HG03108 (cell line): ENCODE results near the gene MIAT.
A peak's percentile ranks its signal among the peaks of the same experiment; 100 is the strongest.
"Not testable (repeated sequence)": the region's sequence is repeated elsewhere in the genome, so short reads cannot be mapped to it uniquely, and the experiment has no call there.

ENCODE experiments used
- ATAC-seq: cut with Tn5 transposase; IDR thresholded peaks from one replicate; pipeline ENCODE4 v1.9.1; 2021; ENCODE audit warnings: moderate library complexity; ENCODE audit not compliant: unreplicated experiment

Gene MIAT

GRCh38 chr22:26656891-26657851 is at the start of gene MIAT:
MIAT (plus strand) TSS chr22:26657588.
- peak; percentile 44 for ATAC-seq

GRCh38 chr22:26608129-26608528 is 49.3 kb upstream of the MIAT start:
- ATAC-seq: no peak

- ATAC-seq: no peak
These were observed 48.1 kb upstream of the MIAT start for GRCh38 chr22:26609287-26609686.

- ATAC-seq: peak; percentile 64
These were observed 47.1 kb upstream of the MIAT start for GRCh38 chr22:26610072-26610958.

- no peak for ATAC-seq
These were observed 46.4 kb upstream of the MIAT start for GRCh38 chr22:26610996-26611395.

GRCh38 chr22:26612652-26613051 is 44.7 kb upstream of the MIAT start:
- ATAC-seq: no peak

GRCh38 chr22:26613753-26614152 is 43.6 kb upstream of the MIAT start:
- ATAC-seq: not testable (repeated sequence)

- no peak for ATAC-seq
These were observed 43.1 kb upstream of the MIAT start for GRCh38 chr22:26614322-26614721.

GRCh38 chr22:26615149-26615548 is 42.2 kb upstream of the MIAT start:
- ATAC-seq: peak; percentile 64

- ATAC-seq: no peak
These were observed 41.5 kb upstream of the MIAT start for GRCh38 chr22:26615830-26616435.

- ATAC-seq: no peak
These were observed 40.7 kb upstream of the MIAT start for GRCh38 chr22:26616650-26617049.

GRCh38 chr22:26617271-26618199 is 39.9 kb upstream of the MIAT start, which contains the start of gene CRYBB1:
CRYBB1 (minus strand) TSS chr22:26618027; CDS start chr22:26616319, 1,708 bp downstream.
- no peak for ATAC-seq

- ATAC-seq: no peak
These were observed 38.9 kb upstream of the MIAT start for GRCh38 chr22:26618455-26618854.

GRCh38 chr22:26619510-26619909 is 37.9 kb upstream of the MIAT start:
- ATAC-seq: no peak

- ATAC-seq: no peak
These were observed 37.2 kb upstream of the MIAT start for GRCh38 chr22:26620197-26620596.

- no peak for ATAC-seq
These were observed 35.7 kb upstream of the MIAT start, which contains the start of gene CRYBA4 for GRCh38 chr22:26621663-26622062. CRYBA4 (plus strand) TSS chr22:26621963; CDS start chr22:26622597, 634 bp downstream.

- no peak for ATAC-seq
These were observed 33.4 kb upstream of the MIAT start for GRCh38 chr22:26623984-26624383.

GRCh38 chr22:26624803-26625202 is 32.6 kb upstream of the MIAT start:
- ATAC-seq: no peak

- no peak for ATAC-seq
These were observed 27.2 kb upstream of the MIAT start for GRCh38 chr22:26629988-26630761.
